ENCODE data around the gene P3H3. TPM values are rescaled to one million over a fixed set of nuclear protein-coding genes. Genes with fewer than 3 reads are reported as not detected.

Gene P3H3
- total and polyA plus RNA-seq, 4 donors, result 0.42 to 1.9 (median 1.6) TPM

DNA sequence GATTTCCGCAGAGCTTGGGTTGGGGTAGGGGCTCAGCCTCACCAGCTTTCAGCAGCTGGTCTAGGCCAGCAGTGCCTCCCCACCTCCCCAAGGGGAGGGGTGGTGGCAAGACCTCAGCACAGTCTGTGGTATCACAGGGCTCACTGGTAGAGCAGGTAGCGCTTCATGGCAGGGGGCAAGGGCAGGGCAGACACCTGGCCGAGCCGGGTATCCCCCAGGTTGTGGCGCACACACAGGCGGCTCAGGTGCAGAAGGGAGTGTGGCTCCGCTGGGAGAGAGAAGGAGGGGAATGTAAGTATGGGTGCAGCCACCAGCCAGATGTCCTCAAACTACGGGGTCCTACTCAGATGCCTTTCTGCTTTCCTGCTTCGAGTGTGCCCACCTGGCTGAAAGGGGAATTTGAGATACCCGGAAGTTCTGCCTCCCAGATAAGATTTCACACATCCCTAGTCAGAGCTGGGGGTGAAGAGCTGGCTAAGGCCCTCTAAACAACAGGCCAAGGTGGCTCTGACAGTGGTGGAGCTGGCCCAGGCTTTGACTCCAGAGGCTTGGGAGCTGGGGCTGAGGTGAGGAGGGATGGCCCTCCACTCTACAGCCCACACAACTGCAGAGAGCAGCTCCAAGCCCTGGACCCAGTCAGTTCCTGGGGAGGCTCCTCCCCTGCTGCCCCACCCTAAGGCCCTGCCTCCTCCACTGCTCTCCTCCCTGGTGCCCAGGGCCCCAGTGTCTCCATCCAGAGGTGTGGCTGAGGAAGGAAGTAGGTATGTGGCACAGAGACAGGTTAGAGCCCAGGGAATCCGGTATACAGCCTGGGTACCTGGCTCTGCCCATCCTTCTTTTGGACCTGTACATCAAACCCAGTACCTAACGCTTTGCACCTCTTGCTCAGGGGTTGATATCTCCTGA lies 43.1 kb downstream of the P3H3 start:
- H3K27me3 ChIP-seq (ENCODE audit: control insufficient read depth in 4 of 4, insufficient read depth in 4 of 4, low read length in 3 of 4), result no peaks in the 10 kb centered on the region
- TF ChIP-seq FOXA2 (IDR thresholded peaks at IDR 0.05) (no peak), HNF4A (conservative IDR thresholded peaks at IDR 0.05) (no peak), JUND (IDR thresholded peaks at IDR 0.05) (no peak), YY1 (IDR thresholded peaks at IDR 0.05) (no peak), TAF1 (conservative IDR thresholded peaks at IDR 0.05) (no peak), EGR1 (IDR thresholded peaks at IDR 0.05; ENCODE audit: low read depth in 2 of 2) (no peak), RAD21 (IDR thresholded peaks at IDR 0.05) (no peak), NR2F2 (IDR thresholded peaks at IDR 0.05) (no peak), FOXA1 (IDR thresholded peaks at IDR 0.05) (no peak), SP1 (IDR thresholded peaks at IDR 0.05) (no peak), RXRA (IDR thresholded peaks at IDR 0.05) (no peak), GABPA (IDR thresholded peaks at IDR 0.05 in 1 of 2, conservative IDR thresholded peaks at IDR 0.05 in 1 of 2) (no peak)
- TF ChIP-seq, protein P1, sequence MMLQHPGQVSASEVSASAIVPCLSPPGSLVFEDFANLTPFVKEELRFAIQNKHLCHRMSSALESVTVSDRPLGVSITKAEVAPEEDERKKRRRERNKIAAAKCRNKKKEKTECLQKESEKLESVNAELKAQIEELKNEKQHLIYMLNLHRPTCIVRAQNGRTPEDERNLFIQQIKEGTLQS (IDR thresholded peaks at IDR 0.05), result no peak
- TF ChIP-seq, protein P2, sequence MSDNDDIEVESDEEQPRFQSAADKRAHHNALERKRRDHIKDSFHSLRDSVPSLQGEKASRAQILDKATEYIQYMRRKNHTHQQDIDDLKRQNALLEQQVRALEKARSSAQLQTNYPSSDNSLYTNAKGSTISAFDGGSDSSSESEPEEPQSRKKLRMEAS (IDR thresholded peaks at IDR 0.05), result no peak
- peaks cover 4 to 12% (median 7%) of the 10 kb centered on the region in 4 donors for H3K36me3 ChIP-seq (ENCODE audit: control insufficient read depth in 4 of 4, insufficient read depth in 3 of 4, low read depth in 1 of 4, low read length in 3 of 4)
- H3K4me1 ChIP-seq (ENCODE audit: control insufficient read depth in 4 of 4, insufficient read depth in 4 of 4, low read length in 3 of 4), result peaks cover 3 to 54% (median 42%) of the 10 kb centered on the region in 4 donors
- DNase-seq (ENCODE audit: low spot score), result peak; percentile 58
- no peak overlapping the region for H3K27ac ChIP-seq (ENCODE audit: low read depth in 1 of 2, low read length in 2 of 2)
- no peak overlapping the region for H3K4me3 ChIP-seq (ENCODE audit: low read depth in 1 of 3, low read length in 3 of 3)
- H3K9ac ChIP-seq (ENCODE audit: low read depth in 1 of 2, low read length in 2 of 2), result peak overlapping the region in 1 of 2 donors; percentile 6
- 77% methylated on average over 12 of the region's 12 CpGs for WGBS
- no peaks in the 10 kb centered on the region for H3K9me3 ChIP-seq (ENCODE audit: control insufficient read depth in 4 of 4, low read length in 3 of 4)

DNA sequence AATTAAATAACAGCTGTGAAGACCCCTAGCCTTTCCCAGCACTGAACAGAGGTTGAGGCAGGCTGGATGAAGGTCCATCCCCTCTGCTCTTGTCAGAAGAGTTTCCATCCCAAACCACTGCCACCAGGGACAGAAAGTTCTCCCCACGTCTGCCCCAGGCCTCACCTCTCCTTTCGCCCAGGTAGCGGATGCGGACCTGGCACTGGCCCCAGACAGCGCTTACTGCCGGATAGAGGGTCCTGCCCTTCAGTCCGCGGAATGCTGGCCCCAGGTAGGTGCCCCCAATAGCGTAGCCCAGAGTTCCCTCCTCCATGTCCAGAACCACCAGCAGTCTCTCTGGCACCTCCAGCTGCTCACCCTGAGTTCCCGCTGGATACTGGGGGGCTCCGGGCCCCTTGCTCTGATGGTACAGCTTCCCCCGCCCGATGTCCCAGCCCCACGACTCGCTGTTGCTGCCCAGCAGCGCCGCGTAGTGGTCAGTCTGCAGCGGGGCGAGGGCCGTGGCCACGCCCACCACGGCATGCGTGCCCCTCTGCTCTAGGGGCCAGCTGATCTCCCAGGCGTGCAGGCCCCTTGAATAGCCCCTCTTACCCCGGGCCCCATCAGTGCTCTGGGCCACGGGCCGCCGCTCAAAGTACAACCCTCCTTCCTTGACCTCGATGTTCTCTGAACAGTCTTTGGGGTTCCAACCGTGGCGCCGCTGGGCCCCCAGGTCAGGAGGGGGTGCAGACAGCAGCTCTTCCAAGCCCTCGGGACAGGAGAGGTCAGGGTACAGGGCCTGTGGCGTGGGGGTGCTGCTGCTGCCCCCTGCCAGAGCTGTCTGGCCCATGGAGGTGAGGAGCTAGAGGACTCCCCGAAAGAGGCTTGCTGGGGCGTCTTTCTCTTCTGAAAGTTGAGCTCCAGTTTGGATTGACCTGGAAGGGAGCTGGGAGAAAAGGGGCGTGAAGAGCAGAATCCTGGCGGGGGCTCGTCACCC lies 44.2 kb downstream of the P3H3 start:
- Histone ChIP-seq H3K36me3 (ENCODE audit: control insufficient read depth in 4 of 4, insufficient read depth in 3 of 4, low read depth in 1 of 4, low read length in 3 of 4) (peaks cover 4 to 12% (median 7%) of the 10 kb centered on the region in 4 donors), H3K9ac (ENCODE audit: low read depth in 1 of 2, low read length in 2 of 2) (peak overlapping the region; percentile 36 to 65), H3K9me3 (ENCODE audit: control insufficient read depth in 4 of 4, low read length in 3 of 4) (no peaks in the 10 kb centered on the region), H3K4me3 (ENCODE audit: low read depth in 1 of 3, low read length in 3 of 3) (peak overlapping the region; percentile 69 to 76 (median 75)), H3K27me3 (ENCODE audit: control insufficient read depth in 4 of 4, insufficient read depth in 4 of 4, low read length in 3 of 4) (no peaks in the 10 kb centered on the region), H3K27ac (ENCODE audit: low read depth in 1 of 2, low read length in 2 of 2) (peak overlapping the region; percentile 52 to 67), H3K4me1 (ENCODE audit: control insufficient read depth in 4 of 4, insufficient read depth in 4 of 4, low read length in 3 of 4) (peaks cover 0 to 47% (median 34%) of the 10 kb centered on the region in 4 donors)
- TF ChIP-seq FOXA2 (IDR thresholded peaks at IDR 0.05) (no peak), YY1 (IDR thresholded peaks at IDR 0.05) (peak; percentile 19), RXRA (IDR thresholded peaks at IDR 0.05) (no peak), SP1 (IDR thresholded peaks at IDR 0.05) (peak; percentile 9), HNF4G (IDR thresholded peaks at IDR 0.05) (no peak), GABPA (IDR thresholded peaks at IDR 0.05 in 1 of 2, conservative IDR thresholded peaks at IDR 0.05 in 1 of 2) (no peak), HNF4A (conservative IDR thresholded peaks at IDR 0.05) (no peak), RAD21 (IDR thresholded peaks at IDR 0.05) (peak; percentile 52 to 74), NR2F2 (IDR thresholded peaks at IDR 0.05) (no peak), FOXA1 (IDR thresholded peaks at IDR 0.05) (no peak), TAF1 (conservative IDR thresholded peaks at IDR 0.05) (no peak), EGR1 (IDR thresholded peaks at IDR 0.05; ENCODE audit: low read depth in 2 of 2) (no peak)
- TF ChIP-seq, protein P3, sequence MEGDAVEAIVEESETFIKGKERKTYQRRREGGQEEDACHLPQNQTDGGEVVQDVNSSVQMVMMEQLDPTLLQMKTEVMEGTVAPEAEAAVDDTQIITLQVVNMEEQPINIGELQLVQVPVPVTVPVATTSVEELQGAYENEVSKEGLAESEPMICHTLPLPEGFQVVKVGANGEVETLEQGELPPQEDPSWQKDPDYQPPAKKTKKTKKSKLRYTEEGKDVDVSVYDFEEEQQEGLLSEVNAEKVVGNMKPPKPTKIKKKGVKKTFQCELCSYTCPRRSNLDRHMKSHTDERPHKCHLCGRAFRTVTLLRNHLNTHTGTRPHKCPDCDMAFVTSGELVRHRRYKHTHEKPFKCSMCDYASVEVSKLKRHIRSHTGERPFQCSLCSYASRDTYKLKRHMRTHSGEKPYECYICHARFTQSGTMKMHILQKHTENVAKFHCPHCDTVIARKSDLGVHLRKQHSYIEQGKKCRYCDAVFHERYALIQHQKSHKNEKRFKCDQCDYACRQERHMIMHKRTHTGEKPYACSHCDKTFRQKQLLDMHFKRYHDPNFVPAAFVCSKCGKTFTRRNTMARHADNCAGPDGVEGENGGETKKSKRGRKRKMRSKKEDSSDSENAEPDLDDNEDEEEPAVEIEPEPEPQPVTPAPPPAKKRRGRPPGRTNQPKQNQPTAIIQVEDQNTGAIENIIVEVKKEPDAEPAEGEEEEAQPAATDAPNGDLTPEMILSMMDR (IDR thresholded peaks at IDR 0.05; ENCODE audit: low read depth, low read length, missing input control), result peak; percentile 90
- TF ChIP-seq, protein P2 (IDR thresholded peaks at IDR 0.05), result no peak
- TF ChIP-seq, protein P4, sequence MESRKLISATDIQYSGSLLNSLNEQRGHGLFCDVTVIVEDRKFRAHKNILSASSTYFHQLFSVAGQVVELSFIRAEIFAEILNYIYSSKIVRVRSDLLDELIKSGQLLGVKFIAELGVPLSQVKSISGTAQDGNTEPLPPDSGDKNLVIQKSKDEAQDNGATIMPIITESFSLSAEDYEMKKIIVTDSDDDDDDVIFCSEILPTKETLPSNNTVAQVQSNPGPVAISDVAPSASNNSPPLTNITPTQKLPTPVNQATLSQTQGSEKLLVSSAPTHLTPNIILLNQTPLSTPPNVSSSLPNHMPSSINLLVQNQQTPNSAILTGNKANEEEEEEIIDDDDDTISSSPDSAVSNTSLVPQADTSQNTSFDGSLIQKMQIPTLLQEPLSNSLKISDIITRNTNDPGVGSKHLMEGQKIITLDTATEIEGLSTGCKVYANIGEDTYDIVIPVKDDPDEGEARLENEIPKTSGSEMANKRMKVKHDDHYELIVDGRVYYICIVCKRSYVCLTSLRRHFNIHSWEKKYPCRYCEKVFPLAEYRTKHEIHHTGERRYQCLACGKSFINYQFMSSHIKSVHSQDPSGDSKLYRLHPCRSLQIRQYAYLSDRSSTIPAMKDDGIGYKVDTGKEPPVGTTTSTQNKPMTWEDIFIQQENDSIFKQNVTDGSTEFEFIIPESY (IDR thresholded peaks at IDR 0.05), result no peak
- WGBS, result 2% methylated on average over 40 of the region's 40 CpGs
- peak; percentile 92 for DNase-seq (ENCODE audit: low spot score)

All from liver (tissue), 9 donors.